Fibroblast of lung (primary cell): ENCODE data around the gene PDE4D. TPM values are rescaled to one million over a fixed set of nuclear protein-coding genes. Genes with fewer than 3 reads are reported as not detected.
A peak's percentile ranks its signal among the peaks of the same experiment; 100 is the strongest.

Experiments
- DNase-seq, 2 donors: peaks; one replicate each; pipeline versions ENCODE4 v3.0.0 to v3.0.0-alpha.2; 2010; ENCODE audit warnings: low read depth in 2 of 2
- H2AFZ ChIP-seq: 2 replicates; pipeline ENCODE4 v1.5.1; 2012; ENCODE audit warnings: low read length, control low read depth, inconsistent platforms
- H3K27ac ChIP-seq: 2 replicates; pipeline ENCODE4 v1.5.1; 2011; ENCODE audit warnings: low read length, control low read depth; ENCODE audit not compliant: insufficient read depth
- H3K27me3 ChIP-seq: 2 replicates; pipeline ENCODE4 v1.5.1; 2011; ENCODE audit warnings: mild to moderate bottlenecking, low read length; ENCODE audit not compliant: control insufficient read depth, insufficient read depth
- H3K36me3 ChIP-seq: 2 replicates; pipeline ENCODE4 v1.5.1; 2011; ENCODE audit warnings: low read length; ENCODE audit not compliant: control insufficient read depth, insufficient read depth
- H3K4me1 ChIP-seq: 2 replicates; pipeline ENCODE4 v1.5.1; 2011; ENCODE audit warnings: low read length; ENCODE audit not compliant: control insufficient read depth, insufficient read depth; ENCODE audit errors: extremely low read depth
- H3K4me2 ChIP-seq: 2 replicates; pipeline ENCODE4 v1.5.1; 2011; ENCODE audit warnings: low read length, control low read depth; ENCODE audit not compliant: insufficient read depth; ENCODE audit errors: extremely low read depth
- H3K4me3 ChIP-seq, 4 experiments: fragments of 200-600 bp in 1 of 4; sonication (generic) in 1 of 4; replicated peaks in 1 of 4; 2 replicates each; pipeline ENCODE4 v1.5.1; 2011 to 2016; ENCODE audit warnings: low read length in 4 of 4, low read depth in 3 of 4, mild to moderate bottlenecking in 3 of 4, control low read depth in 2 of 4, inconsistent platforms in 1 of 4, mixed read lengths in 1 of 4; ENCODE audit not compliant: insufficient read depth in 1 of 4; ENCODE audit errors: control extremely low read depth in 1 of 4
- H3K79me2 ChIP-seq: 2 replicates; pipeline ENCODE4 v1.5.1; 2012; ENCODE audit warnings: mild to moderate bottlenecking, low read length, inconsistent platforms; ENCODE audit not compliant: control insufficient read depth, insufficient read depth
- H3K9ac ChIP-seq: 2 replicates; pipeline ENCODE4 v1.5.1; 2011; ENCODE audit warnings: mild to moderate bottlenecking, low read length, control low read depth; ENCODE audit not compliant: insufficient read depth
- H3K9me3 ChIP-seq: 2 replicates; pipeline ENCODE4 v1.5.1; 2012; ENCODE audit warnings: low read depth, low read length; ENCODE audit not compliant: control insufficient read depth, insufficient read depth
- H4K20me1 ChIP-seq: 2 replicates; pipeline ENCODE4 v1.5.1; 2011; ENCODE audit warnings: low read length; ENCODE audit not compliant: control insufficient read depth, insufficient read depth; ENCODE audit errors: extremely low read depth
- CTCF ChIP-seq, 2 donors: IDR thresholded peaks in 1 of 2; conservative IDR thresholded peaks in 1 of 2; 1 replicate in 1 of 2; 2 replicates in 1 of 2; pipeline ENCODE4 v1.5.1; 2011 to 2012; ENCODE audit warnings: low read length in 2 of 2, control low read depth in 1 of 2, inconsistent platforms in 1 of 2, low read depth in 1 of 2, mild to moderate bottlenecking in 1 of 2
- EZH2 ChIP-seq: IDR thresholded peaks from 2 replicates; pipeline ENCODE4 v1.5.1; 2012; ENCODE audit warnings: low read length, control low read depth, mild to moderate bottlenecking; ENCODE audit errors: missing control alignments
- polyA plus RNA-seq, 2 donors: library from polyadenylated mRNA; depleted of rRNA in 1 of 2; stranded (reverse) in 1 of 2; unstranded in 1 of 2; fragments of >200 nt; gene quantifications; 2 replicates each; pipeline ENCODE4 v1.2.1, GENCODE V29; 2011 to 2012; ENCODE audit warnings: missing spikeins in 1 of 2
- total RNA-seq: library from RNA; depleted of rRNA; stranded (reverse); fragments of >200 nt; gene quantifications from 2 replicates; pipeline ENCODE4 v1.2.1, GENCODE V29; 2014

Gene PDE4D
- total and polyA plus RNA-seq, 2 donors (not counting 1 experiment from before 2014, with no cell fraction given) = 2.1 to 8.3 TPM

GRCh38 chr5:58988938-58989337 is 904.6 kb downstream of the PDE4D start:
- H3K36me3 ChIP-seq = no peaks in the 10 kb centered on the region
- H3K4me1 ChIP-seq = no peaks in the 10 kb centered on the region
- H3K4me2 ChIP-seq = no peak overlapping the region
- no peak overlapping the region for H3K27ac ChIP-seq
- no peak overlapping the region for H2AFZ ChIP-seq
- H3K4me3 ChIP-seq = no peak overlapping the region
- no peaks in the 10 kb centered on the region for H3K27me3 ChIP-seq
- no peaks in the 10 kb centered on the region for H3K79me2 ChIP-seq
- DNase-seq = no peak
- H3K9ac ChIP-seq = no peak overlapping the region
- H3K9me3 ChIP-seq = no peaks in the 10 kb centered on the region
- no peak for TF ChIP-seq EZH2
- TF ChIP-seq CTCF (conservative IDR thresholded peaks at IDR 0.05 in 1 of 2, IDR thresholded peaks at IDR 0.05 in 1 of 2; ENCODE audit: low read depth in 1 of 2, low read length in 2 of 2) = peak in 1 of 2 donors; percentile 5
- no peaks in the 10 kb centered on the region for H4K20me1 ChIP-seq

GRCh38 chr5:58987193-58987592 is 906.3 kb downstream of the PDE4D start:
- TF ChIP-seq EZH2 (no peak), CTCF (conservative IDR thresholded peaks at IDR 0.05 in 1 of 2, IDR thresholded peaks at IDR 0.05 in 1 of 2; ENCODE audit: low read depth in 1 of 2, low read length in 2 of 2) (no peak)
- Histone ChIP-seq H3K27me3 (no peaks in the 10 kb centered on the region), H3K27ac (no peak overlapping the region), H3K36me3 (no peaks in the 10 kb centered on the region), H3K9ac (no peak overlapping the region), H3K4me3 (no peak overlapping the region), H3K4me2 (no peak overlapping the region), H3K79me2 (no peaks in the 10 kb centered on the region), H2AFZ (no peak overlapping the region), H3K4me1 (no peaks in the 10 kb centered on the region), H4K20me1 (no peaks in the 10 kb centered on the region), H3K9me3 (no peaks in the 10 kb centered on the region)
- no peak for DNase-seq

DNA sequence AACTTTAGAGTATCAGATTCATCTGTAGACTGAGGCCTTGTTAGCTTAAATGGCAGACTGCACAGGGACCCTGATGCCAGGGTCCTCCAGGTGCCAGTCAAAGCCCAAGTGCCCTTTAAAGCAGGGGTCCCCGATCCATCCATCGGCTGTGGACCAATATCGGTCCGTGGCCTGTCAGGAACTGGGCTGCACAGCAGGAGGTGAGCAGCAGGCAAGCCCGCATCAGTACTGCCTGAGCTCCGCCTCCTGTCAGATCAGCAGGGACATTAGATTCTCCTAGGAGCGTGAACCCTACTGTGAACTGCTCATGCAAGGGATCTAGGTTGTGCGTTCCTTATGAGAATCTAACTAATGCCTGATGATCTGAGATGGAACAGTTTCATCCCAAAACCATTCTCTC is 907.2 kb downstream of the PDE4D start:
- Histone ChIP-seq H3K4me3 (no peak overlapping the region), H3K4me1 (no peaks in the 10 kb centered on the region), H4K20me1 (no peaks in the 10 kb centered on the region), H3K9ac (no peak overlapping the region), H3K27ac (no peak overlapping the region), H2AFZ (no peak overlapping the region), H3K4me2 (no peak overlapping the region), H3K36me3 (no peaks in the 10 kb centered on the region), H3K9me3 (no peaks in the 10 kb centered on the region), H3K27me3 (no peaks in the 10 kb centered on the region), H3K79me2 (no peaks in the 10 kb centered on the region)
- DNase-seq = no peak
- no peak for TF ChIP-seq CTCF (conservative IDR thresholded peaks at IDR 0.05 in 1 of 2, IDR thresholded peaks at IDR 0.05 in 1 of 2; ENCODE audit: low read depth in 1 of 2, low read length in 2 of 2)
- no peak for TF ChIP-seq EZH2
